A549 (cell line): Measurements from ENCODE around the gene SHOC2.

Source experiments
- CTCF ChIP-seq: fragments of >200 bp; sonication (Bioruptor Twin); formaldehyde crosslinking; IDR thresholded peaks from 3 replicates; pipeline ENCODE4 v1.5.1; 2016
- EP300 ChIP-seq, 2 experiments: fragments of >200 bp; sonication (Bioruptor Twin); formaldehyde crosslinking; IDR thresholded peaks; 2 replicates in 1 of 2; 3 replicates in 1 of 2; pipeline ENCODE4 v1.6.1; 2016 to 2017
- MYC ChIP-seq: IDR thresholded peaks from 2 replicates; pipeline ENCODE4 v1.6.1; 2012; ENCODE audit warnings: mild to moderate bottlenecking, inconsistent platforms, low read length, improper control_type of control experiment, borderline replicate concordance
- RCOR1 ChIP-seq: fragments of 150-350 bp; IDR thresholded peaks from 2 replicates; pipeline ENCODE4 v1.6.1; 2014; ENCODE audit warnings: antibody characterized with exemption, low read length, low read depth

DNA sequence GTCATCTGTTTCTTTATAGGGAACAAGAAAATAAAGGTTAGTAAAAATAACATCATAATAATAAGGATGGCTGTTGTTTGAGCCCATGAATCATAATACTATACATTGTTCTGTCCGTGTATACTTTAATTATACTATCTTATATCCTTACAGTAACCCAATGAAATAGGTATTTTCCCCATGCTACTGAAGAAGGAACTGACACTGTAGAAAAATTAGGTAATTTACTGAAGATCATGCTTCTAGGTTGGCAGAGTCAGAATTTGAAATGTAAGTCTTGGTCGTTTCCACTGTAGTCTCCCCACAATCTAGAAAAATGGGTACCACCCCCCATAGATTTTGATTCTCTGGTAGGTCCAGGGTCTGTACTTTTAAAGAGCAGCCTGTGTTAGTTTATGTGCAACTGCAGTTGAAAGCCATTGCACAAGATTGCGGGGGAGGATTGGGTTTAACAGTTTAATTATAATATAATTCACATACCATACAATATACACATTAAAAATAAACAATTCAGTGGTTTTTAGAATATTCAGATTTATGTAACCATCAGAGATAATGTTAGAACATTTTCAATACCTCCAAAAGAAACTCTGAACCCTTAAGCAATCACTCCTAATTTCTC, 47.7 kb downstream of the SHOC2 start:
- TF ChIP-seq CTCF (no peak), RCOR1 (no peak), EP300 (IDR thresholded peaks at IDR 0.05) (no peak), MYC (no peak)
